ENCODE data around the gene NR3C2.

Gene NR3C2

GRCh38 chr4:148396986-148397673 lies 45.1 kb downstream of the NR3C2 start:
- H3K4me1 ChIP-seq (ENCODE audit: insufficient read depth, poor library complexity, severe bottlenecking), result no peaks in the 10 kb centered on the region
- no peak overlapping the region for H3K27ac ChIP-seq (ENCODE audit: poor library complexity, severe bottlenecking)
- no peak overlapping the region for H3K4me3 ChIP-seq (ENCODE audit: severe bottlenecking)
- no peaks in the 10 kb centered on the region for H3K9me3 ChIP-seq (ENCODE audit: severe bottlenecking)
- TF ChIP-seq, protein P1, sequence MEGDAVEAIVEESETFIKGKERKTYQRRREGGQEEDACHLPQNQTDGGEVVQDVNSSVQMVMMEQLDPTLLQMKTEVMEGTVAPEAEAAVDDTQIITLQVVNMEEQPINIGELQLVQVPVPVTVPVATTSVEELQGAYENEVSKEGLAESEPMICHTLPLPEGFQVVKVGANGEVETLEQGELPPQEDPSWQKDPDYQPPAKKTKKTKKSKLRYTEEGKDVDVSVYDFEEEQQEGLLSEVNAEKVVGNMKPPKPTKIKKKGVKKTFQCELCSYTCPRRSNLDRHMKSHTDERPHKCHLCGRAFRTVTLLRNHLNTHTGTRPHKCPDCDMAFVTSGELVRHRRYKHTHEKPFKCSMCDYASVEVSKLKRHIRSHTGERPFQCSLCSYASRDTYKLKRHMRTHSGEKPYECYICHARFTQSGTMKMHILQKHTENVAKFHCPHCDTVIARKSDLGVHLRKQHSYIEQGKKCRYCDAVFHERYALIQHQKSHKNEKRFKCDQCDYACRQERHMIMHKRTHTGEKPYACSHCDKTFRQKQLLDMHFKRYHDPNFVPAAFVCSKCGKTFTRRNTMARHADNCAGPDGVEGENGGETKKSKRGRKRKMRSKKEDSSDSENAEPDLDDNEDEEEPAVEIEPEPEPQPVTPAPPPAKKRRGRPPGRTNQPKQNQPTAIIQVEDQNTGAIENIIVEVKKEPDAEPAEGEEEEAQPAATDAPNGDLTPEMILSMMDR (IDR thresholded peaks at IDR 0.05; ENCODE audit: poor library complexity, severe bottlenecking), result no peak
- H3K27me3 ChIP-seq (ENCODE audit: insufficient read depth, poor library complexity, severe bottlenecking), result no peaks in the 10 kb centered on the region
- ATAC-seq (ENCODE audit: low read depth) (no peak), DNase-seq (ENCODE audit: low spot score) (no peak)
- no peaks in the 10 kb centered on the region for H3K36me3 ChIP-seq (ENCODE audit: low read depth)

- Histone ChIP-seq H3K27ac (ENCODE audit: poor library complexity, severe bottlenecking) (no peak overlapping the region), H3K4me1 (ENCODE audit: insufficient read depth, poor library complexity, severe bottlenecking) (no peaks in the 10 kb centered on the region), H3K9me3 (ENCODE audit: severe bottlenecking) (no peaks in the 10 kb centered on the region), H3K36me3 (ENCODE audit: low read depth) (no peaks in the 10 kb centered on the region), H3K27me3 (ENCODE audit: insufficient read depth, poor library complexity, severe bottlenecking) (no peaks in the 10 kb centered on the region), H3K4me3 (ENCODE audit: severe bottlenecking) (no peak overlapping the region)
- no peak for DNase-seq (ENCODE audit: low spot score)
- TF ChIP-seq, protein P1 (IDR thresholded peaks at IDR 0.05; ENCODE audit: poor library complexity, severe bottlenecking), result no peak
- ATAC-seq (ENCODE audit: low read depth), result no peak
Observed at GRCh38 chr4:148395771-148396170, 46.4 kb downstream of the NR3C2 start.

GRCh38 chr4:148391056-148391455 lies 51.2 kb downstream of the NR3C2 start:
- ATAC-seq (ENCODE audit: low read depth), result no peak
- TF ChIP-seq, protein P1 (IDR thresholded peaks at IDR 0.05; ENCODE audit: poor library complexity, severe bottlenecking), result no peak

DNA sequence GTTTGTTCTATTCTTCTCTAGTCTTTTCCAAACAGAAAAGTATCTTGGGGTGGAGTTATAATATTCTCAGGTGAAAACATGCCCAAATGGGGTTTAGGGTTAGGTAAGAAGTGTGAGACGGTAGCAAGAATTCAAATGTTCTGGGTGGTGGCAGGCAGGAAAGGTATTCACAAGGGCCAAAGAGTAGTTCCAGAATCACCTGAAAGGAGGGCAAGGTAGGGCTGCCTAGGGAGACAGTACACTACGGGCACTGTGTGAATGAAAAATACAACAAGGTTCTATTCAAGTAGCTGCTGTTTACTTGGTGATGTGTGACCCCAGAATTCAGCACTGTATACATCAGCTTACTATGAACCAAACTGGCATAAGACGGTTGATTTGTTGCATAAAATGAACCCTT lies 51.9 kb downstream of the NR3C2 start:
- ATAC-seq (ENCODE audit: low read depth), result no peak
- Histone ChIP-seq H3K9me3 (ENCODE audit: severe bottlenecking) (no peaks in the 10 kb centered on the region), H3K4me3 (ENCODE audit: severe bottlenecking) (no peak overlapping the region), H3K27me3 (ENCODE audit: insufficient read depth, poor library complexity, severe bottlenecking) (no peaks in the 10 kb centered on the region), H3K36me3 (ENCODE audit: low read depth) (no peaks in the 10 kb centered on the region), H3K27ac (ENCODE audit: poor library complexity, severe bottlenecking) (no peak overlapping the region), H3K4me1 (ENCODE audit: insufficient read depth, poor library complexity, severe bottlenecking) (no peaks in the 10 kb centered on the region)
- TF ChIP-seq, protein P1 (IDR thresholded peaks at IDR 0.05; ENCODE audit: poor library complexity, severe bottlenecking), result no peak
- no peak for DNase-seq (ENCODE audit: low spot score)

More at GRCh38 chr4:148391056-148391455, 51.2 kb downstream of the NR3C2 start:
- Histone ChIP-seq H3K4me1 (ENCODE audit: insufficient read depth, poor library complexity, severe bottlenecking) (no peaks in the 10 kb centered on the region), H3K27me3 (ENCODE audit: insufficient read depth, poor library complexity, severe bottlenecking) (no peaks in the 10 kb centered on the region), H3K27ac (ENCODE audit: poor library complexity, severe bottlenecking) (no peak overlapping the region), H3K9me3 (ENCODE audit: severe bottlenecking) (no peaks in the 10 kb centered on the region), H3K36me3 (ENCODE audit: low read depth) (no peaks in the 10 kb centered on the region), H3K4me3 (ENCODE audit: severe bottlenecking) (no peak overlapping the region)
- DNase-seq (ENCODE audit: low spot score), result no peak

DNA sequence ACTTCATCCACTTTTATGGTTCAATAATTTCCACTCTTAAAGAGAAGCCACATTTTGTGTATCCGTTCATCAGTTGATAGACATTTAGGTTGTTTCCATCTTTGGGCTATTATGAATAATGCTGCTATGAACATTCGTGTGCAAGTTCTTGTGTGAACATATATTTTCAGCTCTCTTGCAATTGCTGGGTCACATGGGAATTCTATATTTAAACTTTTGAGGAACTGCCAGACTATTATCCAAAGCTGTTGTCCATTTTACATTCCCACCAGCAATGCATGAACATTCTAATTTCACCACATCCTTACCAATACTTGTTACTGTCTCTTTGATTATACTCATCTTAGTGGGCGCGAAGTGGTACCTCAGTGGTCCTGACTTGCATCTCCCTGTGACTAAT lies 61.9 kb downstream of the NR3C2 start:
- ATAC-seq (ENCODE audit: low read depth) (no peak), DNase-seq (ENCODE audit: low spot score) (no peak)
- TF ChIP-seq, protein P1 (IDR thresholded peaks at IDR 0.05; ENCODE audit: poor library complexity, severe bottlenecking), result no peak
- Histone ChIP-seq H3K4me1 (ENCODE audit: insufficient read depth, poor library complexity, severe bottlenecking) (no peaks in the 10 kb centered on the region), H3K36me3 (ENCODE audit: low read depth) (no peaks in the 10 kb centered on the region), H3K4me3 (ENCODE audit: severe bottlenecking) (no peak overlapping the region), H3K27me3 (ENCODE audit: insufficient read depth, poor library complexity, severe bottlenecking) (no peaks in the 10 kb centered on the region), H3K27ac (ENCODE audit: poor library complexity, severe bottlenecking) (no peak overlapping the region), H3K9me3 (ENCODE audit: severe bottlenecking) (no peaks in the 10 kb centered on the region)
